GM23338 (cell line): ENCODE measurements around the gene LPP.

Source experiments
- CREB1 ChIP-seq: fragments of 250-450 bp; sonication (Bioruptor Pico); IDR thresholded peaks from 2 replicates; pipeline ENCODE4 v1.5.0; 2020; ENCODE audit warnings: low read depth, mild to moderate bottlenecking, moderate library complexity
- EZH2 ChIP-seq: fragments of 200-600 bp; sonication (generic); IDR thresholded peaks from one replicate; pipeline ENCODE4 v1.8.0; 2017; ENCODE audit warnings: antibody characterized with exemption, mild to moderate bottlenecking, low read depth; ENCODE audit not compliant: unreplicated experiment
- POLR2AphosphoS5 ChIP-seq: IDR thresholded peaks from 2 replicates; pipeline ENCODE4 v1.6.1; 2016; ENCODE audit warnings: antibody characterized with exemption, low read depth
- ZNF331 ChIP-seq: fragments of 250-450 bp; sonication (Bioruptor Pico); IDR thresholded peaks from 2 replicates; pipeline ENCODE4 v1.5.0; 2020; ENCODE audit warnings: low read depth, mild to moderate bottlenecking, moderate library complexity
- TF ChIP-seq, protein P1 (sequence below), 2 experiments: fragments of 200-600 bp in 1 of 2; sonication (generic) in 1 of 2; conservative IDR thresholded peaks; 2 replicates each; pipeline versions ENCODE4 v1.5.1 to v1.6.1; 2016 to 2017; ENCODE audit warnings: antibody characterized with exemption in 2 of 2, low read depth in 2 of 2, mild to moderate bottlenecking in 2 of 2, moderate library complexity in 1 of 2

DNA sequence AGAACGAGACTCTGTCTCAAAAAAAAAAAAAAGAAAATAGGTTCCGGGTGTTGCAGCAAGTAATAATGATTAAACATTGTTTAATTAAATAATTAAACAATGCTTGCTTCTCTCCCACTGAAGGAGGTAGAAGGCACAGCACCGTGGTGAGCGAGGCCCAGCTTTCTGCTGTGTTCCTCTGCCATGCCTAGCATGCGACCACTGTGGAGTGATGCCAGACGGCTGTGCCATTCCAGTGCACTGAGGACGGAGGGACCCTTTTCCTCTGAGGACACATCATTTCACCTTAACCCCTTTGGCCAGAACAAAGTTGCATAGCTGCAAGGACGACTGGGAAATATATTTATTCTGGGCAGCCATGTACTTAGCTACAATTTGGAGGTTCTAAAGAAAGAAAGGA is 695.0 kb downstream of the LPP start:
- TF ChIP-seq, protein P1, sequence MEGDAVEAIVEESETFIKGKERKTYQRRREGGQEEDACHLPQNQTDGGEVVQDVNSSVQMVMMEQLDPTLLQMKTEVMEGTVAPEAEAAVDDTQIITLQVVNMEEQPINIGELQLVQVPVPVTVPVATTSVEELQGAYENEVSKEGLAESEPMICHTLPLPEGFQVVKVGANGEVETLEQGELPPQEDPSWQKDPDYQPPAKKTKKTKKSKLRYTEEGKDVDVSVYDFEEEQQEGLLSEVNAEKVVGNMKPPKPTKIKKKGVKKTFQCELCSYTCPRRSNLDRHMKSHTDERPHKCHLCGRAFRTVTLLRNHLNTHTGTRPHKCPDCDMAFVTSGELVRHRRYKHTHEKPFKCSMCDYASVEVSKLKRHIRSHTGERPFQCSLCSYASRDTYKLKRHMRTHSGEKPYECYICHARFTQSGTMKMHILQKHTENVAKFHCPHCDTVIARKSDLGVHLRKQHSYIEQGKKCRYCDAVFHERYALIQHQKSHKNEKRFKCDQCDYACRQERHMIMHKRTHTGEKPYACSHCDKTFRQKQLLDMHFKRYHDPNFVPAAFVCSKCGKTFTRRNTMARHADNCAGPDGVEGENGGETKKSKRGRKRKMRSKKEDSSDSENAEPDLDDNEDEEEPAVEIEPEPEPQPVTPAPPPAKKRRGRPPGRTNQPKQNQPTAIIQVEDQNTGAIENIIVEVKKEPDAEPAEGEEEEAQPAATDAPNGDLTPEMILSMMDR (conservative IDR thresholded peaks at IDR 0.05; ENCODE audit: low read depth in 2 of 2) = no peak
- TF ChIP-seq EZH2 (no peak), POLR2AphosphoS5 (no peak), CREB1 (CRISPR knock-in tag) (no peak), ZNF331 (no peak)
